ENCODE measurements around the gene HYAL3.

The HYAL3 gene

GRCh38 chr3:50245251-50245745 lies 53.9 kb downstream of the HYAL3 start:
- no peak for TF ChIP-seq GATA3 (IDR thresholded peaks at IDR 0.05; ENCODE audit: low read depth, low read length)
- TF ChIP-seq GATA2 (IDR thresholded peaks at IDR 0.05; ENCODE audit: low read depth, low read length) = no peak

- TF ChIP-seq GATA3 (IDR thresholded peaks at IDR 0.05; ENCODE audit: low read depth, low read length) (no peak), GATA2 (IDR thresholded peaks at IDR 0.05; ENCODE audit: low read depth, low read length) (no peak)
These were observed 55.7 kb downstream of the HYAL3 start for GRCh38 chr3:50243543-50243895.

GRCh38 chr3:50242851-50243542 lies 56.2 kb downstream of the HYAL3 start:
- TF ChIP-seq GATA3 (IDR thresholded peaks at IDR 0.05; ENCODE audit: low read depth, low read length) (no peak), GATA2 (IDR thresholded peaks at IDR 0.05; ENCODE audit: low read depth, low read length) (no peak)

All from SH-SY5Y (cell line).